ENCODE measurements around the gene LYST.

GRCh38 chr1:235876402-235876841 is 9.7 kb upstream of the LYST start:
- TF ChIP-seq CTCF (conservative IDR thresholded peaks at IDR 0.05; ENCODE audit: low read length) (no peak), EZH2phosphoT487 (IDR thresholded peaks at IDR 0.05; ENCODE audit: borderline replicate concordance) (no peak)
